AML-193 (cell line): ENCODE results near the gene AK5.

Experiments
- DNase-seq, 2 experiments: peaks; one replicate each; lab custom pipeline; 2025; lab: John Stamatoyannopoulos, UW

The AK5 gene

GRCh38 chr1:77589231-77589630 lies 307.4 kb downstream of the AK5 start:
- no peak for DNase-seq

GRCh38 chr1:77590651-77591050 lies 308.8 kb downstream of the AK5 start:
- DNase-seq, result no peak

- DNase-seq, result no peak
Measured at GRCh38 chr1:77592906-77593305, 311.1 kb downstream of the AK5 start.

GRCh38 chr1:77594366-77595112 lies 312.7 kb downstream of the AK5 start:
- DNase-seq, result no peak

GRCh38 chr1:77597310-77597709 lies 315.5 kb downstream of the AK5 start:
- DNase-seq, result no peak

- peak; percentile 71 for DNase-seq
Measured at GRCh38 chr1:77605246-77606026, 323.6 kb downstream of the AK5 start.

- DNase-seq, result no peak
Measured at GRCh38 chr1:77608893-77609292, 327.1 kb downstream of the AK5 start.
